ENCODE results near the gene RAB3D.
"Not testable (repeated sequence)": the region's sequence is repeated elsewhere in the genome, so short reads cannot be mapped to it uniquely, and the experiment has no call there.

RAB3D gene, protein sequence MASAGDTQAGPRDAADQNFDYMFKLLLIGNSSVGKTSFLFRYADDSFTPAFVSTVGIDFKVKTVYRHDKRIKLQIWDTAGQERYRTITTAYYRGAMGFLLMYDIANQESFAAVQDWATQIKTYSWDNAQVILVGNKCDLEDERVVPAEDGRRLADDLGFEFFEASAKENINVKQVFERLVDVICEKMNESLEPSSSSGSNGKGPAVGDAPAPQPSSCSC

DNA sequence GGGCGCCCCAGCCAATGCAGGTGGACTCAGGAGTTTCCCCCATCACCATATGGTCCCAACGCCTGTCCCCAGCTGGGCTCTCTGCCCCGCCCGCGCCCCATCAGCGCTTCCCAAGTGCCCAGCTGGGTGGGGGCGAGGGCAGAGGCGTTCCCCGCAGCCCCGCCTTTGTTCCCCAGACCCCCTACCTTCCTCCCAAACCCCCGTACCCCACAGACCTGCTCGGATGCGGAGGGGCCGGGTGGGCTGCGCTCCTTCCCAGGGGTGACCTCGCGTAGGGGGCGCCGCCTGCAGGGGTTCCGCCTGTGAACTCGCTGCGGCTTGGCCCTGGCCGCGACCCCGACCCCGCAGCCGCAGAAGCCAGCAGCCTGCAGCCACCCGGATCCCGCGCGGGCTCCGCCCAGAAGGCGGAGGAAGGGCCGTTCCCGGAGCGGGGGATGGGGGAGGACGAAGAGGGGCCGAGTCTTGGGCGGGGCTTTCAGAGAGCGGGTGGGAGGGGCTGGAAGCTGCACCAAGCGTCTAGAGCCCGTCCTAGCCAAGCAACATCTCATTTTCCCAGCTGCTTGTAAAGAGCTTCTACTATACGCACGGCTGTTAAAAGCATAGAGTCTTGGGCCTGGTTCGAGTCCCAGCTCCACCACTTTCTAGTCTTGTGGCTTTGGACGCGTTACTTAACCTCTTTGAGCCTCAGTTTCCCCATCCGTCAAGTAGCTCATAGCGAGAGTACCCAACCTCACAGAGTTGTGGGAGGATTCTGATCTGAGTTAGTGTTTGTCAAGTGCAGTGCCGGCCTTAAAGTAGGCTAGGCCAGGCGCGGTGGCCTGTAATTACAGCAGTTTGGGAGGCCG is at the start of gene RAB3D:
RAB3D (minus strand) TSS at position 404 of the 845 bp plus-strand sequence. CDS start 2,258 bp downstream, outside the sequence.
- DNase-seq (ENCODE audit: low read depth), result peak; percentile 58

DNA sequence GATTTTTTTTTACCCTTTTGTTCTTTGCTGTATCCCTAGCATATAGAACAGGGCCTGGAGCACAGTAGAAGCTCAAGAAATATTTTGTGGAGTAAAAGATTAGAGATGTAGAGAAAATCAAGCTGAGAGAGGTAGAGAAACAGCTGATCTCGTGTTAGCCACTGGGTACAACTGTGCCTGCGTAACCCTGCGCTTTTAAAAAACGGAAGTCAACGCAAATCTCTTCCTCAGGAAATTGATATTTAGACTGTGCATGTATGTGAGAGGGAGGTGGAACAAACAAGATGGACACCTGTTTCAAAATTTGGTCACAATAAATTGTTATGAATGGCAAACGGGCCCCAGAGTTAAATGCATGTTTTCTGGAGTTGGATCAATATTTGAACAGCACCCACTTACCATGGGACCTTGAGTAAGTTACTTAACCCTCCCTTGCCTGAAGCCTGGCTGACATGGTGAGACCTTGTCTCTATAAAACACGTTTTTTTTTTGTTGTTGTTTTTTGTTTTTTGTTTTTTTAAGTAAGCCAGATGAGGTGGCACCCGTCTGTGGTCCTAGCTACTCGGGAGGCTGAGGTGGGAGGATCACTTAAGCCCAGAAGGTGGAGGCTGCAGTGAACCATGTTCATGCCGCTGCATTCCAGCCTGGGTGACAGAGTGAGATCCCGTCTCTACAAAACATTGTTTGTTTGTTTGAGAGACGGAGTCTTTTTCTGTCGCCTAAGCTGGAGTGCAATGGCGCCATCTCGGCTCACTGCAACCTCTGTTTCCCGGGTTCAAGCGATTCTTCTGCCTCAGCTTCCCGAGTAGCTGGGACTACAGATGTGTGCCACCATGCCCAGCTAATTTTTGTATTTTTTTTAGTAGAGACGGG is 47.9 kb upstream of the RAB3D start:
- no peak for DNase-seq (ENCODE audit: low read depth)

DNA sequence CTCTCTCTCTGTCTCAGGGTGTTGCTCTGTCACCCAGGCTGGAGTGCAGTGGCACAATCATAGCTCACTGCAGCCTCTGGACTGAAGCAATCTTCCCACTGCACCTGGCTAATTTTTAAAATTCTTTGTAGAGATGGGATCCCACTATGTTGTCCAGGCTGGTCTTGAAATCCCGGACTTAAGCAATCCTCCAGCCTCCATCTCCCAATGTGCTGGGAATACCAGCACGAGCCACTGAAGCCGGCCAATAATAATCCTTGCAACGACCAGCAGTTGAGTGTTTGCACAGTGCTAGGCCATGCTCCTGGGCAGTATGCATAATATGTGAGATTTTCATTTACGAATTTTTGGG is 45.3 kb upstream of the RAB3D start:
- DNase-seq (ENCODE audit: low read depth), result no peak

DNA sequence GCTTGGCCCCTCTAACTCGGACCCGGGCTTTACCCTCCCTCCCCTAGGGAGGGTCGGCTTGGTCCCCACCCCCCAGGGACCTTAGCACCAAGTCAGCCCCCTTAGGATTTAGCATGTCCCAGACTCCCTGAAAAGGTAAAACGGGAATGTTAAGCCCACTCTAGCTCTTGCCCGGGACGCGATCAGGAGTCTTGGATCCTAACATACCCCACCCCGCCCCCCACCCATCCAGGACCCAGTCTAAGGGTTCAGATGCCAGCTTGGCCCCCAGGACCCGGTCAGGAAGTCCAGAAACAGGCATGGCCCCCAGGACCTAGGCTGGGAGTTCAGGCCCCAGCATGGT is 44.2 kb upstream of the RAB3D start:
- no peak for DNase-seq (ENCODE audit: low read depth)

DNA sequence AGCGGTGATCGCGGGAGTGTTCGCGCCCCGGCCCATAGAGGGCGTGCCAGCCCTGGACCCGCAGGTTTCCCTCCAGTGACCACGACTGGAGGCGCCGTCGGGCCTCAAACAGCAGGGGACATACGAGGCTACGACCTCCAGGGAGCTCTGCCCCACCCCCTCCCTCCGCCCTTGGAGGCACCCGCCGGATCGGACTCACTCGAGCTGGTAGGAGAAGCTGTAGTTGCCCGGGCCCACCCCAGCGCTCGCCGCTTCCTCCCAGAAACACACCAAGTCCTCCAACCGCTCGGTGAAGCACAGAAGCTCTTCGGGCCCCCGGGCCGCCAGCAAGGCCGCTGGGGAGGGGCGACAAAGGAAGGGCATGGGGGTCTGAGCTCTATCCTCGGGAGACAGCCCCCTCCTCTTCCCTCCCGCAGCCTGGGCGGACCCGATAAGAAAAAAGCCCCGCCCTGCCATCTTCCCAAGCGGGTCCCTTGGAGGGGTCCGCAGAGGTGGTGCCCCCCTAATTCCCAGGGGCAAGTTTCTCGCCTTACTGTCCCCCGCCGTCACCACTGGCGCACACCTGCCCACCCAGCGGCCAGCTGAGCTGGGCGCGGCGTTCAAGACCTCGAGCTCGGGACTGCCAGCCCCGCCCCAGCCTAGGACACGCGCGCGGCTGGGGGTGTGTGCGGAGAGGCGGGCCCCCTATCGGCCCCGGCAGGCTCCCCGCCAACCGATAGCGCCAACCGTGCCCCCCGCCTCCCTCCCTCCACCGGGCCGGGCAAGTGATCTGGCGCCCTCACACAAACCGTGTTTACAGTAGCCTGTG is 43.6 kb upstream of the RAB3D start:
- no peak for DNase-seq (ENCODE audit: low read depth)

DNA sequence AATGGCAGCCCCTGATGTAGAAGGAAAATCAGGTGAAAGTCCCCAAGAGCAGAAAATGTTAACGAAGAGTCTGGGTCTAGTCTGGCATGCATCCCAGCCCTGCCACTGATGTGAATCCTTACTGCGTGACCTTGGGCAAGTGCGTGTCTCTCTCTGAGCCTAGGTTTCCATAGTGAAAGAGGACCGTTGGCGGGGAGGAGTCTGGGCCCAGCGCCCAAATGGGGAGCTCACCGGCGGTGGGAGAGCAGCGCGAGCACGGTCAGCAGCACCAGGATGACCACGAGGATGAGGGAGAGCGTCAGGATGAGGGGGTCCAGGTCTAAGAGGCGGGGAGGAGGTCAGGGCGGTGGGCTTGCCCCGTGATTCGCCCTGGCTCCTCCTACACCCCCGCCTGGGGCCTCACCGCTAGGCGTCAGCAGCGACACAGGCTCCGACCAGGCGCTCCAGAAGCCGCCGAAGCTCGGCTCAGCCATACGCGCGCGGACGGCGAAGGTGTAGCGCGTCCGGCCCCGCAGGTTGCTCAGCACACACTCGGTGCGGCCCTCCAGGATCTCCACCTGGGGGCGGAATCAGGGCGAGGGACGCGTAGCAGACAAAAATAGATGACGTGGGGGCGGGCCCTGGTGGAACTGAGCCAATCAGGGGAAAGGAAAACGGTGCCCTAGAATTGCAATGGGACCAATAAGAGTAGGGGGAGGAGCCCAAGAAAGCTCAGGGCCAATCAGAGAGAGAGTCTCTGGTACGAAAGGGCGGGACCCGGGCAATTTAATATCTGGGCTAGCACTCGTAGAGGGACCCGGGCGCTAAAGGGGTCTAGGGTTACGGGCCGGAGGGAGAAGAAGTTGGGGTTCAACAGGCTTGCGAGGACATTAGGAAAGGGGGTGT is 41.4 kb upstream of the RAB3D start:
- peak; percentile 93 for DNase-seq (ENCODE audit: low read depth)

DNA sequence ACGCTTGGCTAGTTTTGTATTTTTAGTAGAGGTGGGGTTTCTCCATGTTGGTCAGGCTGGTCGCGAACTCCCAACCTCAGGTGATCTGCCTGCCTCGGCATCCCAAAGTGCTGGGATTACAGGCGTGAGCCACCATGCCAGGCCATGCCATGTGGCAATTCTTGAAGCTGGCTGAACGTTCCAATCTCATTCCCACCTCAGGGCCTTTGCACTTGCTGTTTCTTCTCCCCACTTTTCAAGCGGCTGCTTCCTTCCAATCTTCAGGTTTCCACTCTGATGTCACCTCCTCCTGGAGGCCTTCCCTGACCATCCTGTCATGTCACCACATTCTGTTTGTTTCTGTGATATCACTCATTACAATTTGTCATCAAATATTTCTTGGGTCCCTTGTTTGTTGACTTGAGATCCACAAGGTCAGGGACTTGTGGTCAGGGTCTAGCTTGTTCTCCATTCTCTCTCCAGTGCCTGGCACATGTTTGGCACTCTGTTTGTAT is 40.4 kb upstream of the RAB3D start:
- DNase-seq (ENCODE audit: low read depth), result no peak

DNA sequence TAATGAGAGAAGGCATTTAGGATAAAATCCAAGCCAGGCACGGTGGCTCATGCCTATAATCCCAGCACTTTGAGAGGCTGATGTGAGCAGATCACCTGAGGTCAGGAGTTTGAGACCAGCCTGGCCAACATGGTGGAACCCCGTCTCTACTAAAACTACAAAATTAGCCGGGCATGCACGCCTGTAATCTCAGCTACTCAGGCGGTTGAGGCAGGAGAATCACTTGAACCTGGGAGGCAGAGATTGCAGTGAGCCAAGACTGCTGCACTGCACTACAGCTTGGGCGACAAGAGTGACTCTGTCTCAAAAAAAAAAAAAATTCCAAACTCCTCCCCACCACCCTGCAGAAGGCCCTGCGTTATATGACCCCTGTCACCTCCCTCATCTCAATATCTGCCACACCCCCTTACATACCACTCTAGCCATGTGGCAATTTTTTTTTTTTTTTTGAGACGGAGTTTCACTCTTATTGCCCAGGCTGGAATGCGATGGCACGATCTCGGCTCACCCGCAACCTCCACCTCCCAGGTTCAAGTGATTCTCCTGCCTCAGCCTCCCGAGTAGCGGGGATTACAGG is 39.9 kb upstream of the RAB3D start:
- DNase-seq (ENCODE audit: low read depth), result not testable (repeated sequence)

DNA sequence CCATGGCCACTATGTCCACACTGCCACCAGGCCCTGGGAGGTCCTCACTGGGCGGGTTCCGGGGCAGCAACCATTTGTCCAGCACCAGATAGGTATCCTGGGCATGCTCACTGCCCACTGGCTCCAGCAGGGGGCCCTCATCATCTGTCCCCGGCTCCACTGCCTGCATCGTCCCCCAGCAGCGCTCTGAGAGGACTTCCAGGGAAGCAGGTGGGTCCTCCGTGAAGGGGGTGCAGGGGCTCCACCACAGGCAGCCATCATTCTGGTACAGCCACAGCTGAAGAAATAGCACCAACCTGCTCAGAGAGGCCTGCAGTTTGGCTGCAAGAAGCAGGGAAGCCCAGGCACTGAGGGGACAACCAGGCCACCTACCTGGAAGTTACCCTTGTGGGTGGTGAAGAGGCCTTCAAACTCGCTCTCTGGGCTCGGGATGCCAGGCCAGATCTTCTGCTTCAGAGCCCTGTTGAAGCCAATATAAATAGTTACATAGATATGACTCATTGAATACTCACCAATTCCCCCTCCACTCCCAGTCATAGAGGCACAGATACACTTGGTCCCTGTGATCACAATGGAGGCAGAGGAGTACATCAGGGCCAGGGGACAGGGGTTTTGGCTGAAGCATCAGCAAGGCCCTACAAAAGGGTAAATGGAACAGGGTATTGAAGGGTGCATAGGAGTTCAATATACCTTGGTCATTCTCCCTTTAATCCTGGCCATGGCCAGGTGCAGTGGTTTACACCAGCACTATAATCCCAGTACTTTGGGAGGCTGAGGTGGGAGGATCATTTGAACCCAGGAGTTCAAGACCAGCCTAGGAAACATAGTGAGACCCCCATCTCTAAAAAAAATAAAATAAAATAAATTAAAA is 39.1 kb upstream of the RAB3D start:
- no peak for DNase-seq (ENCODE audit: low read depth)

DNA sequence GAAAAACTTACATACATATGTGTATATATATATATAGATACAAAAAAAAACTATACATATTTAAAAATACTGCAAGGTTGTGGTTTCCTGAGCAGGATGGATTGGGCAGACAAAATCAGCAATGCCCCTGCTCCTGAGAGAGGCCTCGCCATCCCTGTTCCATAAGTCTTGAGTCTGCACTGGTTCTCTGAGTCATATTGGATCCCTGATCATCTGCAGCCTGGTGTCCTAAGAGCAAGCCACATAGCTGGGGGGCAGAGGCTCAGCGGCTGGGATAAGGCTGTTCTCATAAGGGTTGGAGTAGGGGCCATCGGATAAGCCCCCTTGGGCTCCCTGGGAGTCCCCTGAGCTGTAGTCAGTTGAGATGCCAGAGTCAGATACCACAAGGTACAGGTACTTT is 38.3 kb upstream of the RAB3D start:
- DNase-seq (ENCODE audit: low read depth), result no peak

DNA sequence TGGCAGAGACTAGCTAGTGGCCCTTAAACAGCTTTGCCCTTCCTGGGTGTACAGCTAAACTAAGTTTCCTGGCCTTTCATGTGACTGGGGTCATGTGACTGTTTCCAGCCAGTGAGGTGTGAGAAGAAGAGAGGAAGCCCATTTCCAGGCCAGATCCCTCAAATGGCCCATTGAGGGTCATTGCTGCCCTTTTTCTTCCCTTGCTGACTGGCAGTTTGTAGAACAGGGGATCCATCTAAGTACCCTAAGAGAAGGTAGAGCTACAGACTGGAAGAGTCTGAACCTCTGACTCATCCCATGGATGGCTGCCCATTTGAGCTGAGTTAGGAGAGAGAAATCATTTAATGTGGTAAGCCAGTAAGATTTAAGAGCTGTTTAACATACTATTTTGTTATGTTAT is 37.8 kb upstream of the RAB3D start:
- DNase-seq (ENCODE audit: low read depth), result no peak

DNA sequence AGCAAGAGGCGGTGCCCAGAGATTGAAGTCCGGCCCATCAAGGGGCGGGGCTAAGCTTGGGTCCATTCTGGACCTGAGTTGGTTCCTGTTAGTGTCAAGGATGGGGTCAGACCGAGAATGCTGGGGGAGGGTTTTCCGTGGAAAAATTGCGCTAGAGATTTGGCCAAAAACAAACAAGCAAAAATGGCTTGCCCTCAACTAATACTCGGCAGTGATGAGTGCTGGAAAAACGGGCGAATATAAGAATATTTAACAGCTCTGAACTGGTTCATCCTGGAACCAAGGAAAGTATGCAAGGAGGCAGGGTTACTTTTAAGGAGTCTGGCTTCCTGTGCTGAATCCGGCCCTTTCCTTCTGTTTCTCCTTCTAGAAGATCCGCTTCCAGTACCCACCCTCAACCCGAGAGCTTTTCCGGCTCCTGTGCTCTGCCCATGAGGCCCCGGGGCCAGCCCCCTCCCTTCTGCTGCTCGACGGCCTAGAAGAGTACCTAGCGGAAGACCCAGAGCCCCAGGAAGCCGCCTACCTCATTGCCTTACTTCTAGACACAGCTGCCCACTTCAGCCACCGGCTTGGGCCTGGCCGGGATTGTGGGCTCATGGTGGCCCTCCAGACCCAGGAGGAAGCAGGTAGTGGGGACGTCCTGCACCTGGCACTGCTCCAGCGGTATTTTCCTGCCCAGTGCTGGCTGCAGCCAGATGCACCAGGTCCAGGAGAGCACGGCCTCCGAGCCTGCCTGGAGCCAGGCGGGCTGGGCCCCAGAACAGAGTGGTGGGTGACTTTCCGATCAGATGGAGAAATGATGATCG is 35.9 kb upstream of the RAB3D start:
- peak; percentile 50 for DNase-seq (ENCODE audit: low read depth)

DNA sequence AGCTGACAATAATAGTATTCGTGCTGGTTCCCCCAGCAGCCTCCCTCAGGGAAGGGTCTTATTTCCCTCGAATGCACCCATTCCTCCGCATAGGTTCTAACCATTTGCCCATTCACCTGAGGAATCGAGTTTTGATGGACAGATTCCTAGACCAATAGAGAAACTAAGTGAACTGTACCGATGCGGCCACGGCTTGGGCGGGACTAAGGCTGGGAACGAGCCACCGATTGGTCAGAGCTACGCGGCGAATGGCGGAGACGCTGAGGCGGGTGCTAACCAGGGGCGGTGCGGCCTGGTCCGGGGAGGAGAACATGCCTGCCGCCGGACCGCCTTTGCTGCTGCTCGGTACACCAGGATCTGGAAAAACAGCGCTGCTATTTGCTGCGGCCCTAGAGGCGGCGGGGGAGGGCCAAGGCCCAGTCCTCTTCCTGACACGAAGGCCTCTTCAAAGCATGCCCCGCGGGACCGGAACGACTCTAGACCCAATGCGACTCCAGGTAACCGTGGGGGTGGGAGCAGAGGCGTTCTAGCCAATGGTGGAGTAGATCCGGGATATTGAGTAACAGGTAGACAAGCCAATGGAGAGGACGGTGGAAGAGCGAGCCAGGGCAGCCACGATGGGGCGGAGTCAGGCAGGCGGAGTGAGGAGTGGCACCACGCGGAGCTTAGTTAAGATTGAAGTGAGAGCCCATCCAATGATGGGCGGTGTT is 35.1 kb upstream of the RAB3D start, which contains the start of gene SWSAP1:
SWSAP1 (plus strand) TSS at position 234 of the 710 bp plus-strand sequence; CDS start at position 249, 15 bp downstream.
- peak; percentile 93 for DNase-seq (ENCODE audit: low read depth)

DNA sequence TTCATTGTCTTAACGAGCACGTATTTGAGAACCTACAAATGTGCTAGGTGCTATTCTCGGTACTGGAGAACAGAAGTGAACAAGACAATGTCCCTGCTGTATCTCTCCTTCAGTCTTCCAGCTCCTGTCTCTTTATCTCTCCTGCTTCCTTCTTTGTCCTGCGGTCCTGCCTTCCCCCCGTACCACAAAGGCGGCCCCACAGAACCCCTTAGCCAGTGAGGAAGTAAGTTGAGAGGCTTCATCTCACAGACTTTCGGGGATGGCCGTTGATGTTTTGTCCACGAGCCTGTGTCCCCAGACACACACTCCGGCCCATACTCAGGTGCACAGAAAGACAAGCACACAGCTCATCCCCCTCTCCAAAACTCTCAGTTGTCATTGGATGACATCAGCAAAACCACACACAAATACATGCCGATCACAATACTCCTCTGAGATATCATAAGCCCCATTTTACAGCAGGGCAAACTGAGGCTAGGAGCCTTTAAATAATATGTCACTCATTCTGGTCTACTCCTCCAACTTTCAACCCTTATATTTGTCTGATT is 34.5 kb upstream of the RAB3D start:
- no peak for DNase-seq (ENCODE audit: low read depth)

DNA sequence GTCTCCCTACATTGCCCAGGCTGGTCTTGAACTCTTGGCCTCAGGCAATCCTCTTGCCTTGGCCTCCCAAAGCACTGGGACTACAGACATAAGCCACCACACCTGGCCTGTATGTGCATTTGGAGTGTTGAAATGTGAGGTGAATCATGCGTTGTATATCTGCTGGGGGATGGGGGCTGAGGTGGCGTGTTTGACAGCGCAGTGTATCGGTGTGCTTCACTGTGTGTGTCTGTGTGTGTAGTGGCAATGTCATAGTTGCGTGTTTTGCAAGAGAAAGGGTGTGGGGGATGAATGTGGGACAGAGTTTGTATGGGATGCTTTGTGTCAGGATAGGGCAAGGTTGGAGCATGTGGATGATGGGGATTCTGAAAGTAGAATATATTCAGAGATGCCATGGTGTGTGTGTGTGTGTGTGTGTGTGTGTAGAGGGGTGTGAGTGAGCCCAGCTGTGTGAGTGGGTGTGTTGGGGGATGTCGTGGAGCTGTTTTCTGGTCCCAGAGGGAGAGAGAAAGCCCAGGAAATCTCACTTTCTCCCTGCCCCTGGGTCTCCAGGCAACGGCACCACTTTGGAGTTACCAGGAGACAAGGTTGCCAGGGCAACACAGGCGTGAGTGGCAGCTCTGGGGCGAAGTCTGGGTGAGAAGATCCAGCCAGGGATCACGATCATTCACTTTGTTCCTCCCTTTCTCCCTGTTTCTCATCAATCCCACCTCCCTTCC is 33.9 kb upstream of the RAB3D start:
- no peak for DNase-seq (ENCODE audit: low read depth)

DNA sequence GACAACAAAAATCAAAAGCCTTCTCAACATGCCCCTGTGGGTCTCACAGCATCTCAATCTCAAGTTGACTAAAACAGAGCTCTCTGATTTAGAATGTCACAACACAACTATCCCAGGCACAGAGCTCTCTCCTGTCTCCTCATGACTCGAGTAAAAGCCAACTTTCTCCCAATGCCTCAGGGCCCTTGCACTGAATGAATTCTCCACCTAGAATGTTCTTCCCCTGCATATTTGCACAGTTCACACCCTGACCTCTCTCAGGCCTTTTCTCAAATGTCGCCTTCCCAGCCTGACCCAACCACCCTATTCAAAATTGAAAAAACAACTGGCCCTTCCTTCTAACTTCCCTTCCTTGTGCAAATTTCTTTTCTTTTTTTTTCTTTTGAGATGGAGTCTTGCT is 31.3 kb upstream of the RAB3D start:
- DNase-seq (ENCODE audit: low read depth), result no peak

DNA sequence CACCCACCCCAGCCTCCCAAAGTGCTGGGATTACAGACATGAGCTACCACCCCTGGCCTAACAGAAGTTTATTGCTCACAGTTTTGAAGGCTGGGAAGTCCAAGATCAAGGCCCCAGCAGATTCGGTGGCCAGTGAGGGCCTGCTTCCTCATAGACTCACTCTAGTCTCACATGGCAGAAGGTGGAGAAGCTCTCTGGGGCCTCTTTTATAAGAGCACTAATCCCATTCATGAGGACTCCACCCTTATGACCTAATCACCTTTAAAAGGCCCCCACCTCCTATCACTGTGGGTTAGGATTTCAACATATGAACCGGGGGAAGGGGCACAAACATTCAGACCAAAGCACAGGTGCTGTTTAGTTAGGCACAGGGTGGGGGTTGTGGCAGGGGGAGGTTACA is 28.1 kb upstream of the RAB3D start:
- no peak for DNase-seq (ENCODE audit: low read depth)
